Breast epithelium (tissue), 4 donors: Measurements from ENCODE around the gene SETBP1. TPM values are rescaled to one million over a fixed set of nuclear protein-coding genes. Genes with fewer than 3 reads are reported as not detected.
"Not testable (repeated sequence)": the region's sequence is repeated elsewhere in the genome, so short reads cannot be mapped to it uniquely, and the experiment has no call there.

ENCODE experiments used
- DNase-seq, 2 donors: peaks; one replicate each; pipeline ENCODE4 v3.0.0-alpha.2; 2019; ENCODE audit warnings: low spot score in 2 of 2
- H3K27ac ChIP-seq, 2 donors: fragments of 200-600 bp; sonication (generic) in 1 of 2; one replicate each; pipeline ENCODE4 v1.5.1; 2016 to 2019; ENCODE audit warnings: mild to moderate bottlenecking in 1 of 2
- H3K27me3 ChIP-seq, 2 donors: fragments of 200-600 bp; sonication (generic) in 1 of 2; one replicate each; pipeline versions ENCODE4 v1.5.1 to v1.6.0; 2017 to 2019; ENCODE audit warnings: control low read depth in 1 of 2, mild to moderate bottlenecking in 1 of 2
- H3K36me3 ChIP-seq: fragments of 200-600 bp; one replicate; pipeline ENCODE4 v1.5.1; 2019
- H3K4me1 ChIP-seq, 2 donors: fragments of 200-600 bp; sonication (generic); one replicate each; pipeline ENCODE4 v1.5.1; 2016 to 2019; ENCODE audit warnings: control low read depth in 1 of 2
- H3K4me3 ChIP-seq, 3 donors: fragments of 200-600 bp; sonication (generic); 1 replicate in 2 of 3; 2 replicates in 1 of 3; pipeline ENCODE4 v1.5.1; 2016 to 2019; ENCODE audit warnings: mild to moderate bottlenecking in 3 of 3, moderate library complexity in 2 of 3
- H3K9me3 ChIP-seq, 2 donors: fragments of 200-600 bp; sonication (generic) in 1 of 2; one replicate each; pipeline ENCODE4 v1.5.1; 2016 to 2019; ENCODE audit warnings: control low read depth in 1 of 2
- CTCF ChIP-seq, 3 donors: fragments of 450-650 bp; IDR thresholded peaks; one replicate each; pipeline ENCODE4 v1.5.1; 2016 to 2017; ENCODE audit warnings: antibody characterized with exemption in 3 of 3, mild to moderate bottlenecking in 3 of 3, moderate library complexity in 3 of 3
- POLR2A ChIP-seq: fragments of 450-650 bp; IDR thresholded peaks from one replicate; pipeline ENCODE4 v1.6.1; 2016; ENCODE audit warnings: antibody characterized with exemption, mild to moderate bottlenecking, moderate library complexity
- POLR2AphosphoS5 ChIP-seq, 3 donors: sonication (generic); formaldehyde crosslinking; IDR thresholded peaks; one replicate each; pipeline ENCODE4 v1.6.1; 2017; ENCODE audit warnings: antibody characterized with exemption in 3 of 3
- intact Hi-C: fragments of 100-400 bp; cut with DNase I; formaldehyde crosslinking; loops from one replicate; pipeline ENCODE4 v1.15.1; 2023; ENCODE audit warnings: low total_unique reads
- total RNA-seq, 3 donors: library from RNA; depleted of rRNA; stranded (reverse); fragments of >200 nt; gene quantifications; one replicate each; pipeline ENCODE4 v1.1.0, GENCODE V29; 2016

SETBP1 gene
- total RNA-seq, 3 donors from 2014 or later, result 26.2 to 40.1 (median 37.0) TPM

GRCh38 chr18:44796429-44797428, 116.0 kb downstream of the SETBP1 start:
- no peak overlapping the region for H3K27ac ChIP-seq
- no peak for DNase-seq
- H3K27me3 ChIP-seq, result no peaks in the 10 kb centered on the region
- no peak for TF ChIP-seq POLR2AphosphoS5 (IDR thresholded peaks at IDR 0.05)
- TF ChIP-seq CTCF (IDR thresholded peaks at IDR 0.05), result no peak
- TF ChIP-seq POLR2A, result no peak
- no peaks in the 10 kb centered on the region for H3K36me3 ChIP-seq
- intact Hi-C loops, result no loop called here
- no peaks in the 10 kb centered on the region for H3K9me3 ChIP-seq
- H3K4me1 ChIP-seq, result no peaks in the 10 kb centered on the region
- H3K4me3 ChIP-seq, result no peak overlapping the region

GRCh38 chr18:44798433-44799048, 117.9 kb downstream of the SETBP1 start:
- TF ChIP-seq POLR2A (no peak), POLR2AphosphoS5 (IDR thresholded peaks at IDR 0.05) (no peak), CTCF (IDR thresholded peaks at IDR 0.05) (no peak)
- DNase-seq, result no peak
- Histone ChIP-seq H3K27me3 (no peaks in the 10 kb centered on the region), H3K9me3 (no peaks in the 10 kb centered on the region), H3K27ac (no peak overlapping the region), H3K4me3 (no peak overlapping the region), H3K4me1 (no peaks in the 10 kb centered on the region), H3K36me3 (no peaks in the 10 kb centered on the region)
- intact Hi-C loops, result no loop called here

GRCh38 chr18:44799382-44799906, 118.8 kb downstream of the SETBP1 start:
- TF ChIP-seq POLR2AphosphoS5 (IDR thresholded peaks at IDR 0.05) (no peak), CTCF (IDR thresholded peaks at IDR 0.05) (no peak)
- DNase-seq, result no peak
- intact Hi-C loops, result no loop called here
- Histone ChIP-seq H3K4me1 (no peaks in the 10 kb centered on the region), H3K27me3 (no peaks in the 10 kb centered on the region), H3K27ac (no peak overlapping the region), H3K36me3 (no peaks in the 10 kb centered on the region), H3K4me3 (no peak overlapping the region), H3K9me3 (no peaks in the 10 kb centered on the region)

- Histone ChIP-seq H3K4me3 (no peak overlapping the region), H3K9me3 (no peaks in the 10 kb centered on the region), H3K27ac (no peak overlapping the region), H3K4me1 (no peaks in the 10 kb centered on the region), H3K36me3 (no peaks in the 10 kb centered on the region), H3K27me3 (no peaks in the 10 kb centered on the region)
- DNase-seq, result no peak
- intact Hi-C loops, result no loop called here
- no peak for TF ChIP-seq CTCF (IDR thresholded peaks at IDR 0.05)
- TF ChIP-seq POLR2A, result no peak
- TF ChIP-seq POLR2AphosphoS5 (IDR thresholded peaks at IDR 0.05), result no peak
These were observed 119.3 kb downstream of the SETBP1 start for GRCh38 chr18:44799907-44800421.

- intact Hi-C loops, H3K4me1 ChIP-seq, H3K36me3 ChIP-seq, H3K9me3 ChIP-seq, H3K4me3 ChIP-seq, H3K27ac ChIP-seq, H3K27me3 ChIP-seq, DNase-seq: not testable (repeated sequence)
These were observed 120.1 kb downstream of the SETBP1 start for GRCh38 chr18:44800766-44801165.
